Measurements from ENCODE around the gene CYP2J2. TPM values are rescaled to one million over a fixed set of nuclear protein-coding genes. Genes with fewer than 3 reads are reported as not detected.
"Not testable (repeated sequence)": the region's sequence is repeated elsewhere in the genome, so short reads cannot be mapped to it uniquely, and the experiment has no call there.

Gene CYP2J2
- total RNA-seq, 1 experiment from 2014 or later = 1.5 TPM

DNA sequence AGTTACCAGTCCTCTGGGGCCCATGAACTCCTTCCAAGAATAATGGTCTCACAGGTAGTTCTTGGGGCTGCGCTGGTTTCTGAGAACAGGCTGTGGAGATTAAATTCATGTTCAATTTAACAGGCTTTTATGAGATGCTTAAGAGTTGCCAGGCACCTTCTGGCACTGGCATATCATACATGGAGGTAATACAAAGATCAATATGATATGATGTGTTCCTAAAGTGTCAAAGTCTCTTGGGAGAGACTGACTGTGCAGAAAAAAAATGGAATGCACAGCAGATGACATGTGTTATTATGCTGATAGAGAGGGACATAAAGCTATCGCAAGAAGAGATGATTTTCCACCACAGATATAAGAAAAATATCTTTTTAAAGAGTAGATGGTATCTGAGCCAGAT lies 6.8 kb downstream of the CYP2J2 start:
- DNase-seq (ENCODE audit: low read depth) = no peak

DNA sequence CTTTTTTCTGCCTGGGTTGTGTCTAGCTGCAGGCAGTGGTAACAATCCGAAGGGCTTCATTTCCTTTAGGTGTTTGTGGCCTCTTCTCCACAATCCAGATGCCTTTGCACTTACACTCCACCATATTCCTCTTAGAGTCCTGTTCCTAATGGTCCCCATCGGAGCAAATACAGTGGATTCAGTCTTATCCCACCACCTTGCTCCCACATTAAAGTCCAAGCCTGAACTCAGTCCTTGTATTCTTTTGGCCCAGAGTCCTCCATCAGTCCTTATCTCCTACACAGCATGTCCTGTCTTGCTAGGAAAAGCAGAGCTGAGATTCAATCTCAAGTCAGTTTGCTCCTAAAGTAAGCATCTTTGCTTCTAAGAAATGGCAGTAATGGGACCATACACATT lies 8.8 kb downstream of the CYP2J2 start:
- no peak for DNase-seq (ENCODE audit: low read depth)

DNA sequence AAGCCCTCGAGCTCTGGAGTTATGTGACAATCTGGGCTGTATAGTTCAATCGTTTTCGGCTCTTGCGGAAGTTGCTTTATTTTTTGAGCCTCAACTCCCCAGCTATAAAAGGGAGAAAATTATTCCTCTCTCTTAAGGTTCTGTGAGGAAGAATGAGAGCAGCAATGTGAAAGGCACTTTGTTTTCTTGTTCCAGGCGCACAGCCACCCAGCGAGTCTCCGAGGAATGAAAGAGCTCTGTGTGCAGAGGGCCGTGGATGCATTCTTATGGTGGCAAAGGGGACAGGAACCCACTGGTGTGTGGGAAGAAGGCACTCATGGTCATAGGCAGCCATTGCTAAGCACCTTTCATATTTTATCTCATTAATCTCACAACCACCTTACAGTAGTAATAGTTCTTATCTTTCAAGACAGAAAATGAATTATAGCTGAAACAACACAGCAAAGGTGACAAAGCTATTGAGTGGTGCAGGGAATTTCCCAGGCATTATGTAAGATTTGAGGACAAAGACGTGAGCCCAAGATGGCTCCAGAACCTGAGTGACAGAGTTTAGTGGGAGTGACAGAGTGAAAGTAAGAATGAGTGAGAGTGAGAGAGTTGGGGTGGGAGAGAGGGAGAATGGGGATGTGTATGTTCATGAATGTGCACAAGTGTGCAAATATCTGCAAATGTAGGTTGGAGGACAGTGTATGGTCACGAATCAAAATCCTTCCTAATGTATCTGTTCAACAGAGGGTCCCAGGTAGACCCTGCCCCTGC lies 9.4 kb downstream of the CYP2J2 start:
- DNase-seq (ENCODE audit: low read depth) = no peak

DNA sequence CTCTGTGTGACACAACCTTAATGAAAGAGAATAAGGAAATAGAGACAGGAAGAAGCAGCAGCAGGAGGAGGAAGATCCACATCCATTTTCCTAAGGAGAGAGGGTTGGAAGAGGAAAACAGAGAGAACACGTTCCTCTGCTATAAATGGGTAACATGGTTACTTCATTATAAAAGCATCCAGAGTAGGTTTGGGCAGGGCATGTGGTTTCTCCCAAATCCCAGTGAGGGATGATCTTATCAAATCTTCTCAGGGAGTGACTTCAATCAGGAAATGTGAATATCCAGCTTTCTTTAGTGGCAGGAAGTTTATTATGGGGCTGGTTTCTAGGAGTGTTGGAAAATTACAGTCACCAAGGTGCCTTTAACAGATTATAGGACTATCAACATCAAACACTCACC lies 11.1 kb downstream of the CYP2J2 start:
- DNase-seq (ENCODE audit: low read depth) = no peak

DNA sequence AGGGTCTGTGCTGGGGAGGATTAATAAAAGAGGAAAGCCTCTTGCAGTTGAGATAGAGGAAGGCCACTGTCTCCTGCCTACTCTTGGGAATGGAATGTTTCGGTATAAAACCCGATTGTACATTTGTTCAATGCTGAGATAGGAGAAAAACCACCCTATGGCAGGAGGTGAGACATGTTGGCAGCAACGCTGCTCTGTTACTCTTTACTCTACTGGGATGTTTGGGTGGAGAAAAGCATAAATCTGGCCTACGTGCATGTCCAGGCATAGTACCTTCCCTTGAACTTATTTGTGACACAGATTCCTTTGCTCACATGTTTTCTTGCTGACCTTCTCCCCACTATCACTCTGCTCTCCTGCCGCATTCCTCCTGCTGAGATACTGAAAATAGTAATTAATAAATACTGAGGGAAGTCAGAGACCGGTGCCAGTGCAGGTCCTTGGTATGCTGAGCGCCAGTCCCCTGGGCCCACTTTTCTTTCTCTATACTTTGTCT lies 11.7 kb downstream of the CYP2J2 start:
- not testable (repeated sequence) for DNase-seq (ENCODE audit: low read depth)

DNA sequence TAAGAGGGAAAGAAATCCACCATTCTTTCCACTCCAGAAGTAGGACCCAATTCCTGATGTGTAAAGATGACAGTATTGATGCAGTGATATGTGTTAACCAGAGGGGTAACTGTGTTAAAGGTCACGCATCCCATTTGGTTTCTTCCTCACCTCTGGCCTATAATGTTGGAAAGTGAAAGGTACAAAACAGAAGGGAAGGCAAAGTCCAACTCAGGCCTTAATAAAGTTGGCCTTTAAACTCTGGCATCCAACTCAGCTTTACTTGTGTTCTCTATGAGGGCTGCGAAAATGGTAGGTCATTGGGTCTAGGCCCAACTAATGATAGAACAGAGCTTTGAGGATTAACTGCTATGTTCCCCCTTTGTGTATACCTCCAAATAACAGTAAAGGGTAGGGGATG lies 17.9 kb downstream of the CYP2J2 start:
- DNase-seq (ENCODE audit: low read depth) = no peak

DNA sequence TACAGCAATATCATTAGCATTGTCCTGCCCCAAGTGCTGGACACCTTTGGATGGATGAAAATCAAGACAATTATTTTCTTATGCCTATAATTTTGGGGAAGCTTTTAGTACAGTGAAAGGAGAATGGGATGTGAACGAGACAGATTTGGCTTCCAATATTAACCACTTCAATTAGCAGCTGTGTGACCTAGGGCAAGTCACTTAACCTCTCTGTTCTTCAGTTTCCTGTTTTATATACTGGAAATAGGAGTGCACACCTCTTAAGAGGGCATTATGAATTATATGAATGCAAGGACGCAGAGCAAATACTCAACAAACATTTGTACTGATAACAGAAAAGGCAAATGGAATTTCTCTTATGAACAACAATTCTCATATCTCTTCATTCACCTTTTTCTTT lies 18.5 kb downstream of the CYP2J2 start:
- no peak for DNase-seq (ENCODE audit: low read depth)

DNA sequence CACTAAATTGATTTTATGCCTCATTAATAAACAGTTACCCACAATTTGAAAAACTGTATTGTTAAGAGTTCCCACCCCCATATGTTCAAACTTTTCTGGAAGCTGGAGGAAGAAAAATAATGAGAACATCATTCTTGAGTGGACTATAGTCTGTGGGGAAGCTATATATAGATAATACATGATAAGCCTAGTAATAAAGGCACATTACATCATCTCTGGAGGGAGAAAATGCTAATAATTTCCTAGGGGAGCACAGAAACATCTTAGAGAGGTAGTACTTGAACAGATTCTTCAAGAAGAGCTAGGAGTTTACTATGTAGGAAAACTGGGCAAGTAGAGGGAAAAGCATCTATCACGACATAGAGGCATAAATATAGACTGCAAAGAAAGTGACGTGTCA lies 19.6 kb downstream of the CYP2J2 start:
- no peak for DNase-seq (ENCODE audit: low read depth)

DNA sequence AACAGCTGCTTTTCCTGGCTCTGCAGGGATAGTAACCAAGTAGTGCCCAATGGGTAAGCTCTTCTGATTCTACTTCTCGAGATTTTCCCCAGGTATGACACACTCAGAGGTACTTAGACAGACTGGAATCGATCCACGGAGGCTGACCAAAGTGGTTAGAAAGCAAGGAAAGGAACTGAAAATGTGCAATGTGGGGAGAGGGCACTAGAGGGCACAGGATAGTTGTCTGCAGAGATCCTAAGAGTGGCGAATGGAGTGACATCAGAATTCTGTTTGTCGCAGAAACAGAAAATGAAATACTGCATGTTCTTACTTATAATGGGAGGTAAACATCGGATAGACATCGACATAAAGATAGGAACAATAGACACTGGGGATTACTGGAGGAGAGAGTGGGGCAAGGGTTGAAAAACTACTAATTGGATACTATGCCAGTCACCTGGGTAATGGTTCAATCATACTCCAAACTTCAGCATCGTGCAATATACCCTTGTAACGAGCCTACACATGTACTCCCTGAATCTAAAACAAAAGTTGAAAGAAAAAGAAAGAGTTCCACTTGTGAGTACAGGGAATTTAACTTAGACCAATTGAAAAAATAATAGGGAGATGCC lies 23.3 kb downstream of the CYP2J2 start:
- peak; percentile 27 for DNase-seq (ENCODE audit: low read depth)

DNA sequence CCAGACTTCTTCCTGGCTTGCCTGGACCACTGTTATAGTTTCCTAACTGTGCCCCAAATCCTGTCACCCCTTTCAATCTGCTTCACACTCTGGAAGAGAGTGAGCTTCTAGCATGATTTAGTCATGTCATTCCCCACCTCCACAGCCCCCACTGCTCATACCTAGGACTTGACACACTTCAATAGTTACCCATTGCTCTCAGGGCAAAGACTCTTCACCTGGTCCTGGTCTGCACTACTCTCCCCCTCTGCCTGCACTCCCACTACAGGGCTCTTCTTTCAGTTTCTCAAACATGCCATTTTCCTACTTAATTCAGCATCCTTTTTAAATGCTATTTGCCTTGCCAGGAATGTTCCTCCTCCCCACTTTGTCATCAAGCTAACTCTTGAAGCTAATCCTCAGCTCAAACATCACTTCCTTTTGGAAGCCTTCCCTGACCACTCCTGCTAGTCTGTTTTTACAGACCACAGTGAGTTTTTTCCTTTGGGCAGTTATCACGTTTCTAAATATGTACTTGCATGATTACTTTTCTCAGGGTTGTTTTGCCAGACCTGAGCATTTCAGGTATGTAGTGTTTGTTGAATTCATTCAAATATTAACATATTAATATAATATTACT lies 24.7 kb downstream of the CYP2J2 start:
- no peak for DNase-seq (ENCODE audit: low read depth)

DNA sequence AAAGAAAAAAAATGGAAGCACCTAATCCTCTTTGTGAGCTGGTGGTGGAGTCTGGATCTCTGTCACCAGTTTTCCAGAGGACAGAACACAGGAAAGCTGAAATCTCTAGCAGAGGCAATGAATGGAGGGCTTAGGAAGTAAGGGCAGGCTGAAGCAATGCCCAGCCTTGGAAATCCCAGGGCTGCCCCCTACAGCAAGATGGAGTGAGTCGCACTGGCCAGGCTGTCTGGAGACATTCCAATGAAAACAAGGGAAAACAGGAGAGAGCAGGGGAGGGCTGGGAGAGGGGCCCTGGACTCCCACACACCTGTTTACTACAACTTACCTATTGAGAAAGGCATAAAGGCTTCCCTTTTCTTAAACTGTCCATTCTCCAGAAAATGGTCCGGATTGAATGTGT lies 25.9 kb downstream of the CYP2J2 start:
- DNase-seq (ENCODE audit: low read depth) = no peak

DNA sequence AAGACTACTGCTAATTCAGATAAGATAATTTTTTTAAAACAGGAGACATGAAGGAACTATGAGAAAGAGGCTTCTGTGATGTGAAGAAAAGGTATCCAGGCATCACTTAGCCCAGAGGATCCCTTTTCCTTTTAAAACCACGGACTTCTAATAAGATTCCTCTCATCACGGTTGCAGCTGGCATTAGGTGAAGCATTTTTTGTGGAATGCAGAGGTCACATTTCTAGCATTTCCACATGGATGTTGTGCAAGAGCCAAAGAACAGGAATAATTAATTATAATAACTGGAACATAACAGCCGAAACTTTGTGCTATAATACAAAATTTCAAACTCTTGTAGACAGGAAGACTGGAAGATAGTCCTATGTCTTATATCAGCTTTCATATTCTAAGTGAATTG lies 27.6 kb downstream of the CYP2J2 start:
- DNase-seq (ENCODE audit: low read depth) = no peak

DNA sequence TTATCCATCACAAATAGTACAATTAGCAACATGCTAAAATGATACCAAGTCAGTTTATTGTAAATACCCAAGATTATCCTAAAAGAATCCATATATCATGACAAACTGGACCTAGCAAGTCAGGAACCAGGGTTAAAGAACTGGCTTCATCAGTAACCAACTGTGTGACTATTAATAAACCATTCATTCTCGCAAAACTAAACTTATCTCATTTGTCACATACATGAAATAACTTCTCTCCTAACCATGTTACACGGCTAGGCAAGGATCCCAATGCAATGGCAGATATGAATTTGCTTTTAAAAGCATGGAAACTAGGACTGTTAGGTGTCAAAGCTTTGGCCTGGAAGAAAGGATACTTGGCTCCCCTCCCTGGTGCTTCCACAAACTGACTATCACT lies 29.4 kb downstream of the CYP2J2 start:
- no peak for DNase-seq (ENCODE audit: low read depth)

DNA sequence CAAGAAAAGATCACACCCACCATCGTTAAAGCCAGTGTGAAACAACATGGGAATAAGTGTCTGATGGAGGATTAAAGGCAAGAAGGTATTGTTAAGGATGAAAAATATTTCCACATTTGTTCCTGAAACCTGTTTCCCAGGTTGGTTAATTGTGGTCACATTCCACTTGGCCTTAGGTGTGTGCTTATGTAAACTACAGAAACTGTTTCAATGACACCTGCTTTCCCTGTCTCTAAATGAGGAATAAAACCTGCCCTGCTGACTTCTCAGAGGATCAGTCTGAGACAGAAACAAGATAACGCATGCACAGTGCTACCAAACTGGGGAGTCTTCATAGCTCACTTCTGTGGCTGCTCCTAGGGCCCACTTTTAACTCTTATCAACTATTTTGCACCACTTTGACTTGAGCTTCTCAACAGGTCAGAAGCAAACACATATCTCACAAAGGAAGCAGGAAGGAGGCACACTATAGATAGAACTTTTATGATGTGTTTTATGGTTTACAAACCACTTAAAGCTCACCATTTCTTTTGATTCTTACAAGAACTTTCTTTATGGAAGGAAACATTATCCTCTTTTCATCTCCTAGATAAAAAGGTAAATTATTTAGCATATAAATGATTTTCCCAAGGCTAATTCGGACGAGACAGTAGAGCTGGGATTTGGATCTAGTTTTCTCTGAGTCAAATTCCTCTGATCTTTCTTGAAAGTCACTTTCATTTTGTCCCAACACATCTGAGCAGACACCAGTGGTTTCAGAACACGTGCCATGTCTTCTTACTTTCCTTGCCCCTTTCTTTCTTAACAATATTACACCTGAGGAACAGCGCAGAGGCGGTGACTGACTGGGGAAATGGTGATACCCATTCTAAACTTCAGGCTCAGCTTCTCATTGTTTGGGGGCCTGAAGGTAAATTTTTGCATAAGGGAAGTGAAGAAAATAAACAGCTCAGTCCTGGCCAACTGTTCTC lies 33.4 kb downstream of the CYP2J2 start:
- DNase-seq (ENCODE audit: low read depth) = no peak

DNA sequence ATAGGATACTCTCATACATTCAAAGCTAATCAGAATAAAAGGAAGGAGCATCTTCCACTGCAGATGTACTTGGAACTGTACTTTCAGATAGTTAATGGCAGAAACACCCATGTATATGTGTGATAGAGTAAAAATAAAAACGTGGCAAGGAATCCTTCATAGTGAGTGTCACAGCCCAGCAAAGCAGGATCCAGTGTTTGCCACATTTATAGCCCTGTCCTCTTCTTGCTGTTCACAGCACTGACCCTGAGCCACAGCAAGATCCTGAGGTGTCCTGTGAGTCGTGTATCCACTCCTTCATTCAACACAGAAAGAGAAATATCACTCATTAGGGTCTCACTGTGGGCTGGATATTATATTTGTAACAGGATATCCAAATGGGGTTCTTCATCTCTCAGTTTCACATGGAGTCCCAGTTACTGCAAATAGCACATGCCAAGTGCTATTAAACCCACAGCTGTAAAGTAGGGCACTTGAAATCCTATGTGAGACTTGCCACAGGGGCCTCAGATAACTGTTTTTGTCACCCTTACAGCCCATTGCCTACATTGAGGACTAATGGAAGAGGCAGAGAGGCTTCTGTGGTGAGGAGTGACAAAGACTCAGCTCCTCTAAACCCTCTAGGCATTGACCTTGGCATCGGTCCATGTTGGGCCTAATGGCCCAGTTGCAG lies 41.3 kb downstream of the CYP2J2 start:
- DNase-seq (ENCODE audit: low read depth) = no peak

DNA sequence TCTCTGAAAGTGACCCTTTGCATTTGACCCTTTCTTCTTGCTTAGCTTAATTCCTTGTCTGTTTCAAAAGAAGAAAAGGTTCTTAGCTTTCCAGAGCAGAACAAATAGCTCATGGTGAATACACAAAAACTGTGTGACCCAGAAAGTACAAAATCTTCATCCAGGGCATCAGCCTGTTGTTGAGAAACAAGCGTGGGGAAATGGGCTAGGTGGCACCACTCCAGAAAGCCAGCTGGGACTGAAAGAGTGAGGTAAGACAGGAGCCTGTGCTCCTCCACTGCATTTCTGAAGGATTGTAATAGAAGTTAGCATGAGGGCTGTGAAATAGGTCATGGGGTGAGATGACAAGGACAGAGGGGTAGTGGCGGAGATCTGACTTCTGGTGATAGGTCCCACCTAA lies 45.8 kb downstream of the CYP2J2 start:
- DNase-seq (ENCODE audit: low read depth) = no peak

DNA sequence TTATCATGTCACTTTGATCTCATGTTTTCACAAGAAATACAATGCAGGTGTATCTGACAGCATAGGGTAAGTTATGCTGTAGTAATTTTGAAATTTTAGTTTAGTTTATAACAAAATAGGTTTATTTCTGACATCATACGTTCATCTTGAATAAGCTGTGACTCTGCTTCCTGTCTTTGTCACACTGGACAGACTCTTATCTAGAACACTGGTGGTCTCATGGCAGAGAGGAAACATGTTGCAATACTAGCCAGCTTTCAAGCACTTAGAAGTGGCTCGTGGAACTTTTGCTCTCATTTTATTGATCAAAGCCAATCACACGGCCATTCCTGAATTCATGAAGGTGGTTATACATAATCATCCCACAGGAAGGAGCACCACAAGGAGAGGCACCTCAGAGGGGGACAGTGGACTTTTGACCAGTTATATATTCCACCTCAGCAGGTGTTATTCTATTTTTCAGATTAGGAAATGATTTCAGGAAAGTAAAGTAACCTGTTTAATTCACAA lies 46.5 kb downstream of the CYP2J2 start:
- DNase-seq (ENCODE audit: low read depth) = no peak

DNA sequence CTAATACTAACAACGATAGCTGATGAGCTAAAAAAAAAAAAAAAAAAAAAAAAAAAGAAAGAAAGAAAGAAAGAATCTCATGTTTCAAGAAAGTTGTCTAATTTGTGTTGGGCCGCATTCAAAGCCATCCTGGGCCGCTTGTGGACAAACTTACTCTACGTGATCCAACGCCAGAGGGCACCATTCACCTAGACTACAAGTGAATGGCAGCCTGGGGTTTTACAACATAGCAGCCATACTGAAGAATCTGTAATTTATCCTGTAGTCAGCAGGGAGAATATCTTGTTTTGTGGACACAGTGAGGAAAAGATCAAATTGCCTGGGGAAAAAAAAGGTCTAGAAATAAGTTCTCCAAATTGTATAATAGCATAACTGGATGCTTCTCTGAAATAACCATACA lies 47.0 kb downstream of the CYP2J2 start:
- peak; percentile 56 for DNase-seq (ENCODE audit: low read depth)

DNA sequence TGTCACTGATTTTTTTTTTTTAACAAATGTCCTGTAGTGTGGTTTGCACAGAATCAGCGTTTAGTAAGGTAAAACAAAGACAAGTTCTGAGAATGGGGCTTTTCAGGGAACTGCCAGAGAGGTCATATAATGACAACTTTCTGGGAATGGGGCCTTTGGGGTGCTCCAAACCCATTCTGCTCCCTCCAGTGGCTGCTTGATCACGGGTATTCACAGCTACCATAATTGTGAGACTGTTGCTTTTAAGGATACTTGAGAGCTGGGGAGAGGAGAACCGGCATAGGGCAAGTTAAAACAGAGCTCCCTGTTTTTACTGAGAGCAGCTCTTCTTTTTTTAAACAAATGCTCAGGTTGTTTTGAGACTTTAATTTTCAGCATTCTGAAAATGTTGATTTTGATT lies 48.2 kb downstream of the CYP2J2 start:
- DNase-seq (ENCODE audit: low read depth) = no peak

DNA sequence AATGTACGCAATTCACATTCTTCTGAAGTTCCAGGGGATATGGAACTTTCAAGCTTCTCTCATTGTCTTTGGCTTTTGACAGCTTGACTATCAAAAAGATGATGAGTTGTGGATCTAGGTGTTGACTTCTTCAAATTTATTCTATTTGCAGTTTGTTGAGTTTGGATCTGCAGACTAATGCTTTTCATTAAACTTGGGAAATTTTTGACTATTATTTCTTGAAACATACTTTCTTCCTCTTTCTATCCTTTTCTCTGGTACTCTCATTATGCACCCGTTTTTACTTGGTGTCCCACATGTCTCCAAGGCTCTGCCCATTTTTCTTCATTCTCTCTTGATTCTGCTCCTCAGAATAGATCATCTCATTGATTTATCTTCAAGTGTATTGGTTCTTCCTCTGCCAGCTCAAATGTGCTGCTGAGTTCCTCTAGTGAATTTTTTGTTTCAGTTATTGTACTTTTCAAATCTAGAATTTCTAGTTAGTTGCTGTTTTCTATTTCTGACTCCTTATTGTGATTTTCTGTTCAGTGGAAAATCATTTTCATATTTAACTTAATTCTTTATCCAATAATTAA lies 49.4 kb downstream of the CYP2J2 start:
- DNase-seq (ENCODE audit: low read depth) = no peak
